Suprapubic skin (tissue), 4 donors: ENCODE measurements around the gene MMP24.

ENCODE experiments used
- CTCF ChIP-seq, 2 donors: fragments of 200-600 bp in 1 of 2; fragments of 450-650 bp in 1 of 2; sonication (generic) in 1 of 2; IDR thresholded peaks; one replicate each; pipeline ENCODE4 v1.5.1; 2016 to 2019; ENCODE audit warnings: antibody characterized with exemption in 2 of 2, mild to moderate bottlenecking in 1 of 2, moderate library complexity in 1 of 2
- EP300 ChIP-seq: sonication (generic); formaldehyde crosslinking; IDR thresholded peaks from one replicate; pipeline ENCODE4 v1.6.1; 2017; ENCODE audit warnings: antibody characterized with exemption
- POLR2A ChIP-seq, 2 donors: fragments of 450-650 bp; IDR thresholded peaks; one replicate each; pipeline ENCODE4 v1.6.1; 2017; ENCODE audit warnings: antibody characterized with exemption in 2 of 2, mild to moderate bottlenecking in 2 of 2, moderate library complexity in 2 of 2
- POLR2AphosphoS5 ChIP-seq, 3 donors: sonication (generic); formaldehyde crosslinking; IDR thresholded peaks; one replicate each; pipeline ENCODE4 v1.6.1; 2017; ENCODE audit warnings: antibody characterized with exemption in 3 of 3

GRCh38 chr20:35226126-35226883 lies at the start of gene MMP24:
- no peak for TF ChIP-seq CTCF (IDR thresholded peaks at IDR 0.05)
- TF ChIP-seq POLR2A (IDR thresholded peaks at IDR 0.05) = no peak
- no peak for TF ChIP-seq POLR2AphosphoS5 (IDR thresholded peaks at IDR 0.05)
- TF ChIP-seq EP300 = no peak
